Loucy (cell line): ENCODE results near the gene UBXN7.
"Not testable (repeated sequence)": the region's sequence is repeated elsewhere in the genome, so short reads cannot be mapped to it uniquely, and the experiment has no call there.

ENCODE experiments used
- CTCF ChIP-seq: fragments of 200-600 bp; sonication (generic); conservative IDR thresholded peaks from 2 replicates; pipeline ENCODE4 v1.5.1; 2014; ENCODE audit warnings: mild to moderate bottlenecking, antibody characterized with exemption, low read length
- EZH2phosphoT487 ChIP-seq: fragments of 200-600 bp; IDR thresholded peaks from 2 replicates; pipeline ENCODE4 v1.6.1; 2018; ENCODE audit warnings: antibody characterized with exemption, mild to moderate bottlenecking, moderate library complexity, borderline replicate concordance

- not testable (repeated sequence) for TF ChIP-seq CTCF, EZH2phosphoT487
These were observed 129.7 kb downstream of the UBXN7 start for GRCh38 chr3:196302551-196302950.
